HUDEP-2 (cell line): Measurements from ENCODE around the gene TMEM45A.
"Not testable (repeated sequence)": the region's sequence is repeated elsewhere in the genome, so short reads cannot be mapped to it uniquely, and the experiment has no call there.

Experiments
- DNase-seq, 76 experiments: peaks; one replicate each; lab custom pipeline; 2025; ENCODE audit not compliant: unreplicated experiment in 76 of 76; lab: John Stamatoyannopoulos, UW

The TMEM45A gene

DNA sequence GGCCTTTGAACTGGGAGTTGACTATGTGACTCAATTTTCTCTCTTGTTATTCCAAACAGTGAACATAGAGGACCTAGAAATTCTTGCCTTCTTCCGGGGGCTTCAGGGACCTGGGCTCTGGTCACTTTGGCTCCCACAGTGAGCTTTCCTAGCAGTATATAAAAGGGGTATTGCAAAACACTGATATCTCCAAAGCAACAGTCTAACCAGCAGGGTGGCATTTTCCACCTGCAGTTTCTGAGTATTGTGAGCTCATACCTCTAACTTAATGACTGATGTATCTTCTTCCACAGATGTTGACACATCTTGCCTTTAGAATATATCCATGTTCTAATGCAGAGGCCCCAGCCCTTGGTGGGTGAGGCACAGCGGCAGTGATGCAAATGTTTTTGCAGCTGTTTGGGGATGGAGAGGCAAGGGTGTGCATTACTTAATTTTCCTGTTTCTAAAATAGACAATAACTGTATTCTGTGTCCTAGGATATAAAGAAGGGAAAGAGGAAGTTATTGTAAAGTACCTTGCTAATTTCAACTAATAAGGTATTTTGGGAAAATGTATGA is 71.3 kb downstream of the TMEM45A start:
- DNase-seq = no peak

- no peak for DNase-seq
Observed at GRCh38 chr3:100570811-100571210, 78.4 kb downstream of the TMEM45A start.

- no peak for DNase-seq
Observed at GRCh38 chr3:100574536-100574935, 82.1 kb downstream of the TMEM45A start.

DNA sequence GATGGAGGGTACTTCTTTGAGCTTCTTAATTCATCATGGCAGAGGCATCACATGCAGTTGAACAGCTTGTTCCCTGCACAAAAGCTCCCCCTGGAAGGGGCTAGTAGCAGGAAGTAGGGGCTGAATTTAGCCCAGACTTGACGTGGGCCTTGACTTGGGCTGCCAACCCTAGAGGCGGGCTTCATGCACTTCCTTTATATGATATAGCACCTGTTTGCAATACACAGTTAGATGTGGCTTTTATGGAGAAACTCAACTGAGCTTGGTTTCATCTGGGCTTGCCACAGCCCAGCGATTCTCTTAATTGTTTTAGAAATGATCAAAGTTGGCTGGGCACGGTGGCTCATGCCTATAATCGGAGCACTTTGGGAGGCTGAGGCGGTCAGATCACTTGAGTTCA is 83.3 kb downstream of the TMEM45A start:
- DNase-seq = no peak

DNA sequence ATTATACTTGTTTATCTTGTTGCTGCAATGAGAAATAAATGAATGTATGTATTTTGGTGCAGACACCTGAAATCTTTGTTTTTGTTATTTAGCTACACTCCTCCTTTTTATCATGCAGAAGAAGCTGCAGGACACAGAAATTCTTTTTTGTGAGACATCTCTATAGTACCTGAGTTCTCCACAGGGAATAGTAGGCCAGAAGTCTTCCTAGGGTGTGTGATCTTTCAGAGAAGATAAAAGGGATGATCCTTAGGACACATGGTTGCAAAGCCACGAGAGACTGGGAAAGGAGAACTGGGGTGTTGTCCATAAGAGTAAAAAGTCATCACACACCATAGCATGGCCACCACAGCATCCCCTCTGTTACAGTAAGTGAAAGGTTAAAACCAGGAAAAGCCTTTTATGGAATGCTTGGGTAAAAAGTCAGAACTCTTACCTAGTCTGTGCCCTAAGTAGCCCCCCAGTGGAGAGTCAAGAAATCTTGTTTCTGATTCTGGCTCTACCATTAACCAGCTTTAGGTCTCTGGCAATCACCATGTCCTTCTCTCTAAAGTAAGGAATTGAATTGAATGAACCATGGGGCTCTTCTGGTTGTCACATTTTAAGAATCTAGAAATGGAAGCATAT is 85.1 kb downstream of the TMEM45A start:
- no peak for DNase-seq

DNA sequence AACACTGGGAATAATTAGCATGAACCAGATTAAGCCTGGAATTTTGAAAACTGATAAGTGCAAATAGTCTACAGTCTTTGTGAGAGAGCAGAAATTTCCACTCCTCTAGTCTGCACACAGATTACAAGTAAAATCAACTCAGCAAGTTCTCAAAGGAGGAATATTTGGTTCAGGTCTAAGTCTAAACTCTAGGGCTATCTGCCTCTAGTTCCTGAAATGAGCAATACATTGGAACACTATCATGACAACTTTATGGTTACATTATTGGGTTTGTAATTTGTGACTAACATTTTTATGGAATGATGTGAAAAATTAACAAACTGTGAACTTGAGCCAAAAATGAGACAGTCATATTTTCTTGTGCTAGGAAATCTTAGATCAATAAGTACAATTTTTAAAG is 86.2 kb downstream of the TMEM45A start:
- no peak for DNase-seq

GRCh38 chr3:100580147-100580546 is 87.7 kb downstream of the TMEM45A start:
- no peak for DNase-seq

DNA sequence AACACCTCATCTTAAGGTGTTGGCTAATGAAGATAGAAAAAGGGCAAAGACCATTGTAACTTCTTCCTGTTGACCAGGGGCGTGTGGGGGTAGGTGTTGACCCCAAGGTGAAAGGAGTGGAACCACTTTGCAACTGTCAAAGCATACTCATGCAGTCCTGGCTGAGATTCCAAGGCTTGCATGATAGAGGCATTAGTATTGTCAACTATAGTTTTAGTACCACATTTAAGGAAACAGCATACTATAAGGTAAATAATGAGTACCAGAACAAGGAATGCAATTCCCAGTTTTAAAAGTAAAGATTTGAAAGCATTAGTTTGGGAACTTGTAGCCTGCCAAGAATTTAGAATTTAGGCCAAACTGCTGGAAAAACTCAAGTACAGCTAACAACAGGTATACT is 89.2 kb downstream of the TMEM45A start:
- no peak for DNase-seq

- not testable (repeated sequence) for DNase-seq
Observed at GRCh38 chr3:100582157-100582556, 89.7 kb downstream of the TMEM45A start.

DNA sequence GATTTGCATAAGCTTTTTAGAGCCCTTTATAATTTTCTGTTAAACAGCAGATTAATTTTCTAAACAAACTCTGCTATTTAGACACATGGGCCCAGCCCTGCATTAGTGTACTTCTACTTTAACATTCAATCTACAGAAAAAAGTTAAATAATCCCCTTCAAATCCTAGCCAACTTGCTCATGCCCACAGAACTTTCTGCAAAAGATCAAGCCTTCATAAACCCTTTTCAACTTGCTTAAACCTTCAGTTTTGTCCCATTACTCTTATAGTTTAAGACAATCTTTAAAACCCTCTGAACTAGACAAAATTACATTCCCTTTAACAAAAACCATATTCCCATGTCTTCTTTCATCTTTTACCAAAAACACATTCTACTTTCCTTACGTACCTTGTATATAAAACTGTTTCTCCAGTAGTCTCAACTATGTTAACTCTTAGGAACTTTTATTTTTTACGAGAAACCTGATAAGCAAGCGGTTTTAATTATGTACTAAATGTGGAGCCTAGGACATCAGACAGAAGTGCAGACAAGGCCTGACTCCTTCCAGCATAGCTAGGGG is 91.8 kb downstream of the TMEM45A start:
- no peak for DNase-seq

GRCh38 chr3:100586832-100587231 is 94.4 kb downstream of the TMEM45A start:
- DNase-seq = no peak

GRCh38 chr3:100588251-100588650 is 95.8 kb downstream of the TMEM45A start:
- no peak for DNase-seq

DNA sequence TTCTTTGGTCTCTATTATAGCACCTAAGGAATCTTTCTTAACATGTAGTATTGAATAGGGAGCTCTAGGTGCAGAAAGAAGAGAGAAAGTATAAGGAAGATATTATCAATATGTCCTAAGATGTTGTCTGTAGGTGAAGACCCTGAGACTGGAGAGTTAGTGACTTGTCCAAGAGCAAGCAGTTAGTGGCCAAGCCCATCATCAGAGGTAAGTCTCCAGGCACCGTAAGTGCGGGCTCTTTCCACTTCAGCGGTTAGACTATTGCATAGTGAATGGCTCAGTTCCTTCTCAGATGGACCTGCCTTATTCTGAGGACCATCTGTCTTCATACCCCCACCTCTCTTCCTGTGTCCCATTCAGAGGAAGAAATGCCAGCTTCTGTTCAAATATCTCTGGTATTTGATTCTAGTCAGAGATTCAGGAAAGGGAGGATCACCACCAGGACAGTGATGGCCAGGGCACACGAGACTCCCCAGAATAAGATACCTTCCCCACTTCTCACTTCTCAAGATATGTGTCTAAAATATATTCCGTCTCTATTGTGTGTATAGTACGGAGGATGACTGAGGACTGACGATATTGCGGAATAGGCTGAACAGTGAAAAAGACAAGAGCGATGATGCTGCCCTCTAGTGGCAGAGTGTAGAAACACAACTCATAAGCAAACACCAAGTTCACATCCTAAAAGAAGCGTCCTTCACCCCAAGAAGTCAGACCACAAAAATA is 97.9 kb downstream of the TMEM45A start:
- DNase-seq = peak in 47 of 76 experiments; percentile 2 to 59 (median 21)

DNA sequence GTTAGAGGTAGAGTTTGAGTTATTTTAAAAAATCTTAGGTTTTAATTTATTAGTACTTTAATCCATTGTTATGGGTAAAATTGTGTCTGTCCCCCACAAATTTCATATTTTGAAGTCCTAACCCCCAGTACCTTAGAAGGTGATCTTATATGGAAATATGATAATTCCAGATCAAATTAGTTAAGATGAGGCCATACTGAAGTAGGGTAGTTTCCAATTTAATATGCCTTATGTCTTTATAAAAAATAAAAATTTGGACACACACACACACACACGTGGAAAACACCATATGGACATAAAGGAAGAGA is 98.4 kb downstream of the TMEM45A start:
- no peak for DNase-seq

GRCh38 chr3:100591411-100591810 is 99.0 kb downstream of the TMEM45A start:
- no peak for DNase-seq

- DNase-seq = peak in 1 of 76 experiments; percentile 2
Observed at GRCh38 chr3:100600181-100601042, 108.0 kb downstream of the TMEM45A start.

DNA sequence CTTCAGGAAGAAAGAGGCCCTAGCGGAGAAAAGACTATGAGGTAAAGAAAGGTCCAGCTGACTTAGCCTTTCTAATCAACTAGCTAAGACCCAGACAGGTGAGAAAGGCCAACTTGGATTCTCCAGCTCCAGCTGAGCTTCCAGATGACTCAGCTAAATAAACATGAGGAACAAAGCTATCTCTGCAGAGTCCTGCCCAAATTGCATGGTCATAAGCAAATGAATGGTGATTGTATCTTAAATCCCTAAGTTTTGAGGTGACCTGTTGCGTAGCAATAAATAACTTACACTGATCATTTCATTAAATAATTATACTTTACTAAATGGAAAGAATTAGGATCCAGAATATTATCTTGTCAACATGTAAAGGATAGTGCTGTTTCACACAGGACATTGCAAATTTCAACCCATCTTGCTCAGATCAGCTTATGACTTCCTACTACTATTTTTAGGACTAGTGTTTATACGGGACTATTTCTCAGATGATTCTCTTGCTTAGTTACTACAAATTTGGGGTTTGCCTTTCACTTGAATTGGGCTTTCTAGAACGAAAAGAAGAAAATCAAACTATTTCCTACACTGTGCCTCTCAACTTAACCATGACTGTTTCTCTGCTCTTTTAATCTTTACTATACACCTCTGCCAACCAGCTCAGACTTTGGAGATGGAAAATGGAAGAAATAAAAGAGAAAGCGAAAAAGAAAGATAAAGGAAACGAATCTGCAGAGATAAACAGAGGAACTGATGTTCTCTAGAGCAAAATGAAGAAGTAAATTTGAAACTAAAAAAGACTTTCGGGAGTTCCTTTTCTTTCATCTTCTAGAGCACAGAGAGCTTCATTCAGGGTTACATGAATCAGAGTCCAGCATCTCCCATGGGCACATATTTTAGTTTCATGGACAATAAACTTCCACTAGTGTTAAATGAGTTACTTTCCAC is 110.4 kb downstream of the TMEM45A start:
- DNase-seq = no peak

DNA sequence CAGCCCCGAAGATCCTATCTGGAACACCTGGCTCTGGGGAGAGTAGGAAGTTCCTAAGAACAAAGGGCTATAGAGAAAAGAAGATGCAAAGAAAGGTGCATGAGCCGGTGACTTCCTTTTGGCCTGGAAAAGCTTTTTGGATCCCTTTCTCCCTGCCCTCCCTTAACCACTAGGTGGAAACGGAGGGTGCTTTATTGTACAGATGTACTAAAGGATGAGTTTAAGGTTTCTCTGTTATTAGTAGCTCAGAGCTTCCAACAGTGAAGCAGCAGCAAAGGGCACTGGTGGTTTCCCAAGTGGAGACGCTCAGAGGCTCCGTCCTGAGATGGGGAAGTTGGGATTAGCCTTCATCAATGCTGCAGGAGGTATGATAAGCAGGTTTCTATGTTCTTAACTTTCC is 111.0 kb downstream of the TMEM45A start:
- DNase-seq = peak in 1 of 76 experiments; percentile 2

DNA sequence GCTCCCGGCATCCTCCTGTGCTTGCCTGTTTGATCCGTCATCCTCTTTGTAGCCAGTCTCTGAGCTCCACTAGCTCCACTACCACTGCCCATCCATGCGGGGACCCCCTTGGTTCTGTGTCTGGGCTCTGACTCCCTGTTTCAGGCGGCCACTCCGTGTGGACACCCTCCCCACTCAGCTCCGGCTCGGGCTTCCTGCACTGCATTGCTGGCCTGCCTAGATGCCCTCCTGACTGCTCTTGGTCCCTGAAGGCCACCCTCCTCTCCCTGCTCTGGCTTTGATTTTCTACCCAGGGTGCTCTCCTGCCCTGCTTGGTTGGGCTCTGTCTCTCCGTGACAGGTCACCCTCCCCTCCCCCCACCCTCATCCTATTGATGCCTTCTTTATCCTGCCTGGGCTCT is 112.9 kb downstream of the TMEM45A start:
- DNase-seq = no peak
